ENCODE data around the gene CR2.

The CR2 gene

DNA sequence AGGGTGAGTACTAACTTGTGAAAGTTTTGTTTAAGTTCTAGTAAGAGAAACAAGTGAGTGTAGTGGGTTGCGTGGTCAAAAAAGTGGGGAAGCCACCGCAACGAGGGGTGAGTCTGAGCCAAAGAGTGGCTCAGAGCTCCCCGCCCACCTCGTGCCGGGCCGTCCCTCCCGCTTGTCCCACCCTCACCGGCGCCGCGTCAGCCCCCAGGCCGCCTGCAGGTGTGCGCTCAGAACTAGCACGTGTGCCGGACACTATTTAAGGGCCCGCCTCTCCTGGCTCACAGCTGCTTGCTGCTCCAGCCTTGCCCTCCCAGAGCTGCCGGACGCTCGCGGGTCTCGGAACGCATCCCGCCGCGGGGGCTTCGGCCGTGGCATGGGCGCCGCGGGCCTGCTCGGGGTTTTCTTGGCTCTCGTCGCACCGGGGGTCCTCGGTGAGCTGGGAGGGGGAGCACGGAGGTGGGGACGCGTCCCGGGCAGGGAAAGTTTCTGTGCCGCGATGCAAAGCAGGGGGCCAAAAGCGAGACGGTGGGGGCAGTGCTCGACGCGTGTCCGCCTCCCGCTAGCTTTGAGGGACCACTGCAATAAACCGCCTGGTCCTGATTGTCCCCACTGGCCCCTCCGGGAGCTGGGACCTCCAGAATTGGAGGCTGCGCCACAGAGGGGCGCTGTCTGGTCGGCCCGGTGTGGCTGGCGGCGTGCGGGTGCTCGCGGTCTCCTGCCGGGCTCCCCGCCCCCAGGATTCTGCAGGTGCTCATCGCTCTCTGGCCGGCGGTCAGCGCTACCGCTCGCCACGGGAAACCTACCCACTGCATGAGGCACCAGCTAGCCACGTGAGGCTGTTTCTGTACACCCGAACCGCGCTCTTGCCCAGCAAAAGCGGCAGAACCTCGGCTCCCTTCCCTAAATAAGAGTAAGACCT, at the start of gene CR2:
TSS of gene CR2 (plus strand) at position 283 of the 919 bp plus-strand sequence. CDS start at position 374, 91 bp downstream.
- in situ Hi-C loops (cut with HindIII; ENCODE audit: low sequenced_read_pairs), result no loop called here
- TF ChIP-seq, protein P1, sequence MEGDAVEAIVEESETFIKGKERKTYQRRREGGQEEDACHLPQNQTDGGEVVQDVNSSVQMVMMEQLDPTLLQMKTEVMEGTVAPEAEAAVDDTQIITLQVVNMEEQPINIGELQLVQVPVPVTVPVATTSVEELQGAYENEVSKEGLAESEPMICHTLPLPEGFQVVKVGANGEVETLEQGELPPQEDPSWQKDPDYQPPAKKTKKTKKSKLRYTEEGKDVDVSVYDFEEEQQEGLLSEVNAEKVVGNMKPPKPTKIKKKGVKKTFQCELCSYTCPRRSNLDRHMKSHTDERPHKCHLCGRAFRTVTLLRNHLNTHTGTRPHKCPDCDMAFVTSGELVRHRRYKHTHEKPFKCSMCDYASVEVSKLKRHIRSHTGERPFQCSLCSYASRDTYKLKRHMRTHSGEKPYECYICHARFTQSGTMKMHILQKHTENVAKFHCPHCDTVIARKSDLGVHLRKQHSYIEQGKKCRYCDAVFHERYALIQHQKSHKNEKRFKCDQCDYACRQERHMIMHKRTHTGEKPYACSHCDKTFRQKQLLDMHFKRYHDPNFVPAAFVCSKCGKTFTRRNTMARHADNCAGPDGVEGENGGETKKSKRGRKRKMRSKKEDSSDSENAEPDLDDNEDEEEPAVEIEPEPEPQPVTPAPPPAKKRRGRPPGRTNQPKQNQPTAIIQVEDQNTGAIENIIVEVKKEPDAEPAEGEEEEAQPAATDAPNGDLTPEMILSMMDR (IDR thresholded peaks at IDR 0.05; ENCODE audit: low read depth, low read length), result no peak
- DNase-seq (ENCODE audit: low read depth, low spot score), result no peak
- H3K4me3 ChIP-seq (ENCODE audit: low read depth, low read length), result peak within 1 kb of the TSS; percentile 20

DNA sequence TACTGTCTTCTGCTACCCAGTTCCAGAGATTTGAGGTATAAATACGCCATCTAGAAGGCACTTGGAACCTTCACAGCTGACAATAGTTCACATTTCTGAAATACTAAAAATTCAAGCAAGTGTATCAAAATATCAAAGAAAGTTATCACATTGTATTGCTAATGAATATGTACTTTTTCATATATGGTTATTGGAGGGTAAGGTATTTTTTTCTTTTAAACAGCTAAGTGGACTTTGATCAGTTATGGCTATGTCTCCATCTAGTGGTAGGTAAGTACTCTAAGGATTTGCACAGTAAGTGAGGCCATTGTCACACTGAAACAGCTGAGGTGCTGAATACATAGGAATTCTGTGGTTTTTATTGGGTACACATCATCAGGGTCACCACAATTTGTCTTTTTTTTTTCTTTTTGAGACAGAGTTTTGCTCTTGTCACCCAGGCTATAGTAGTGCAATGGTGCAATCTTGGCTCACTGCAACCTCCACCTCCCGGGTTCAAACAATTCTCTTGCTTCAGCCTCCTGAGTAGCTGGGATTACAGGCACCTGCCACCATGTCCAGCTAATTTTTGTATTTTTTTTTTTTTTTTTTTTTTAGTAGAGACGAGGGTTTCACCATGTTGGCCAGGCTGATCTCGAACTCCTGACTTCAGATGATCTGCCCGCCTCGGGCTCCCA, 49.1 kb upstream of the CR2 start:
- in situ Hi-C loops (cut with HindIII; ENCODE audit: low sequenced_read_pairs), result no loop called here
- no peak overlapping the region for H3K4me3 ChIP-seq (ENCODE audit: low read depth, low read length)
- DNase-seq (ENCODE audit: low read depth, low spot score), result peak; percentile 76
- TF ChIP-seq, protein P1 (IDR thresholded peaks at IDR 0.05; ENCODE audit: low read depth, low read length), result peak; percentile 74

DNA sequence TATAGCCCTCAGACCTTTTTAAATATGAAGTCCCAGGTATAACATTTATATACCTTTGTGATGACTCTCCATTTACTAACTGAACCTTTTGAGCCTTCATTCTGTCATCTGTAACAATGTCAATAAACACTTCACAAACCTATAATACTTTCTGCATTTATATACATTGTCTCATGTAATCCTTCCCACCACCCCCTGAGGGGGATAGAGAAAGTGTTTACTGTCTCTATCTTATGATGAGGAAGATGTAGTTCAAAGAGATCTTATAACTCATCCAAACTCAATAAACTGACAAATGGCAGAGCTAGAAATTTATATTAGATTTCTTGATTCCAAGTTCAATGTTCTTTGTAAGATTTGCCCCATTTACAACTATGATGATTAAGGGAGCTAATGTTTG, 48.3 kb upstream of the CR2 start:
- TF ChIP-seq, protein P1 (IDR thresholded peaks at IDR 0.05; ENCODE audit: low read depth, low read length), result no peak
- in situ Hi-C loops (cut with HindIII; ENCODE audit: low sequenced_read_pairs), result no loop called here
- H3K4me3 ChIP-seq (ENCODE audit: low read depth, low read length), result no peak overlapping the region
- no peak for DNase-seq (ENCODE audit: low read depth, low spot score)

DNA sequence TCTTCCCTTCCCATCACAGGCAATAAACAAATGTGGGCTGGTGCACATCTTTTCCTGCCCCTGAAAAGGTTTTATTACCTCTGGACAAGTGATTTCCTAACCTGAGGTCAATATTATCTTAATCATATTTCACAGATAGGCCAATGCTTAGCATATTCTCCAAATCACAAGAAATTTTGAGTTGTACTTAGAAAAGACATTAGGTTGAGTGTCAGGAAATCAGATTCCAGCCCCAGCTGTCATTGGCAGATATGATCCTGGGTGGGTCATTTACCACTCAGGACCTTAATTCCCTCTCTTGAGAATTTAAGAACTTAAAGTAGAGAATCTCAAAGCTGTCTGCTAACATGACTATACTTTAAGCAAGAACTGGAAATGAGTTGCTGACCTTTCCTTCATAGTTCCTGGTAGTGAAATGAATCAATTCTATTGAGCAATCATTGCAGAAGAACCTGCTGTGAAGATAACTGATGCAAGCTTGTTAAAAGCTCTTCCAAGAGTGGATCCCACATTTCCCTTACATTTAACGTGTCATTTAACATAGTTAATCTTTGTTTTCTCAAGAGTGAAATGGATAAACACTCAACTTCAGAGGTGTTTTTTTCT, 46.4 kb upstream of the CR2 start:
- TF ChIP-seq, protein P1 (IDR thresholded peaks at IDR 0.05; ENCODE audit: low read depth, low read length), result no peak
- no peak overlapping the region for H3K4me3 ChIP-seq (ENCODE audit: low read depth, low read length)
- DNase-seq (ENCODE audit: low read depth, low spot score), result peak; percentile 12
- in situ Hi-C loops (cut with HindIII; ENCODE audit: low sequenced_read_pairs), result no loop called here

DNA sequence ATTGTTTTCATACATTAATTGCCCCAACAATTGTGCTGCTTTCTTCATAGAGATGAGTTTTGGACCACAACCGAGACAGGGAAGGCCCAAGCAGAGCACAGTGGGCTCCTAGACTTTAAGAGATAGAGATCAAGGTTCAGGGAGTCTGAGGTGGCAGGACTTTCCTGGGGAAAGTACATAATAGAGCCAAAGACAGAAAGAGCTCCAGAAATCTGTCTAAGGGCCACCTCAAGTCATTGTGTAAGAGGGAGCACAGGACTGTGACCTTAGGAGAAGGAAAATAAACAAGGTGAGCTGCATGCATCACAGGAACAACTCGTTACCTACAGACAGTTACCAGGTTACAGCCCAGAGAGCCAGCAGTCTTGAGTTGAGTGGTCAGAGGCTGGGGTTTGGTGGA, 41.3 kb upstream of the CR2 start:
- TF ChIP-seq, protein P1 (IDR thresholded peaks at IDR 0.05; ENCODE audit: low read depth, low read length), result no peak
- in situ Hi-C loops (cut with HindIII; ENCODE audit: low sequenced_read_pairs), result no loop called here
- DNase-seq (ENCODE audit: low read depth, low spot score), result no peak
- H3K4me3 ChIP-seq (ENCODE audit: low read depth, low read length), result no peak overlapping the region

DNA sequence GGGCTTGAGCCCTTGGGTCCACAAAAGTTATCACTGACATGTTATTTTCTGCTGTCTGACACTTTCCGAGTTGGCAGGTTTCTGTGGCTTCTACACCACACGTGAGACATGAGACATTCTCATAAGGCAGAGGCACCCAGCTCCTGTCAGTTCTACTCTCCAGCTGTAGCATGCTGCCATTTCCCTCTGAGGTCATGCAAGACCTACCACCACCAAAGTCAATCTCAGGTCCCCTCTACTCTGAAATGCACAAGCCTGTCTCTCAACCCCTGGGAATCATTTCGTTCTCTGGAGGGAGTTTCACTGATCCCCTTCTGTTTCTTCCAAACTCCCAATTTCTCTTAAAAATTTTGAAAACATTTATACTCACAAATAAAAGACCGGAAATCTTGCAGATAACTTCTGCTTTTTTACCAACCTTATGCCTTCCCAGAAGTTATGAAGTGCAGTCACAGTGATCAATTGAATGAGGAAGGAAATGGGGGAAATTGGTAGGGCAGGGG, 39.5 kb upstream of the CR2 start:
- no peak for DNase-seq (ENCODE audit: low read depth, low spot score)
- TF ChIP-seq, protein P1 (IDR thresholded peaks at IDR 0.05; ENCODE audit: low read depth, low read length), result no peak
- in situ Hi-C loops (cut with HindIII; ENCODE audit: low sequenced_read_pairs), result no loop called here
- H3K4me3 ChIP-seq (ENCODE audit: low read depth, low read length), result no peak overlapping the region
